GM06990 (cell line): Measurements from ENCODE around the gene RTEL1.

Source experiments
- DNase-seq: peaks from one replicate; pipeline ENCODE4 v3.0.0-alpha.2; 2011; ENCODE audit not compliant: insufficient read length; ENCODE audit errors: extremely low read depth
- H3K27me3 ChIP-seq: replicated peaks from 2 replicates; pipeline ENCODE4 v1.6.0; 2011; ENCODE audit warnings: low read length; ENCODE audit not compliant: control insufficient read depth, insufficient read depth
- H3K36me3 ChIP-seq: 2 replicates; pipeline ENCODE4 v1.5.1; 2011; ENCODE audit warnings: low read length; ENCODE audit not compliant: control insufficient read depth, insufficient read depth
- H3K4me3 ChIP-seq: replicated peaks from 2 replicates; pipeline ENCODE4 v1.5.1; 2011; ENCODE audit warnings: low read depth, mild to moderate bottlenecking, control low read depth, low read length
- TF ChIP-seq, protein P1 (sequence below): IDR thresholded peaks from 2 replicates; pipeline ENCODE4 v1.5.1; 2011; ENCODE audit warnings: low read length, control low read depth, mild to moderate bottlenecking, inconsistent platforms; ENCODE audit not compliant: insufficient read depth, poor library complexity, severe bottlenecking

RTEL1 gene, protein sequence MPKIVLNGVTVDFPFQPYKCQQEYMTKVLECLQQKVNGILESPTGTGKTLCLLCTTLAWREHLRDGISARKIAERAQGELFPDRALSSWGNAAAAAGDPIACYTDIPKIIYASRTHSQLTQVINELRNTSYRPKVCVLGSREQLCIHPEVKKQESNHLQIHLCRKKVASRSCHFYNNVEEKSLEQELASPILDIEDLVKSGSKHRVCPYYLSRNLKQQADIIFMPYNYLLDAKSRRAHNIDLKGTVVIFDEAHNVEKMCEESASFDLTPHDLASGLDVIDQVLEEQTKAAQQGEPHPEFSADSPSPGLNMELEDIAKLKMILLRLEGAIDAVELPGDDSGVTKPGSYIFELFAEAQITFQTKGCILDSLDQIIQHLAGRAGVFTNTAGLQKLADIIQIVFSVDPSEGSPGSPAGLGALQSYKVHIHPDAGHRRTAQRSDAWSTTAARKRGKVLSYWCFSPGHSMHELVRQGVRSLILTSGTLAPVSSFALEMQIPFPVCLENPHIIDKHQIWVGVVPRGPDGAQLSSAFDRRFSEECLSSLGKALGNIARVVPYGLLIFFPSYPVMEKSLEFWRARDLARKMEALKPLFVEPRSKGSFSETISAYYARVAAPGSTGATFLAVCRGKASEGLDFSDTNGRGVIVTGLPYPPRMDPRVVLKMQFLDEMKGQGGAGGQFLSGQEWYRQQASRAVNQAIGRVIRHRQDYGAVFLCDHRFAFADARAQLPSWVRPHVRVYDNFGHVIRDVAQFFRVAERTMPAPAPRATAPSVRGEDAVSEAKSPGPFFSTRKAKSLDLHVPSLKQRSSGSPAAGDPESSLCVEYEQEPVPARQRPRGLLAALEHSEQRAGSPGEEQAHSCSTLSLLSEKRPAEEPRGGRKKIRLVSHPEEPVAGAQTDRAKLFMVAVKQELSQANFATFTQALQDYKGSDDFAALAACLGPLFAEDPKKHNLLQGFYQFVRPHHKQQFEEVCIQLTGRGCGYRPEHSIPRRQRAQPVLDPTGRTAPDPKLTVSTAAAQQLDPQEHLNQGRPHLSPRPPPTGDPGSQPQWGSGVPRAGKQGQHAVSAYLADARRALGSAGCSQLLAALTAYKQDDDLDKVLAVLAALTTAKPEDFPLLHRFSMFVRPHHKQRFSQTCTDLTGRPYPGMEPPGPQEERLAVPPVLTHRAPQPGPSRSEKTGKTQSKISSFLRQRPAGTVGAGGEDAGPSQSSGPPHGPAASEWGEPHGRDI (N-terminal part only)

GRCh38 chr20:63657937-63658748 is at the start of gene RTEL1:
TSS of gene RTEL1 (plus strand) at chr20:63658312. CDS start at chr20:63659403, 1,091 bp downstream.
- Histone ChIP-seq H3K36me3 (peaks cover 16% of the 10 kb centered on the region), H3K27me3 (no peaks in the 10 kb centered on the region), H3K4me3 (peak within 1 kb of the TSS; percentile 77)
- DNase-seq = peak; percentile 96
- TF ChIP-seq, protein P1, sequence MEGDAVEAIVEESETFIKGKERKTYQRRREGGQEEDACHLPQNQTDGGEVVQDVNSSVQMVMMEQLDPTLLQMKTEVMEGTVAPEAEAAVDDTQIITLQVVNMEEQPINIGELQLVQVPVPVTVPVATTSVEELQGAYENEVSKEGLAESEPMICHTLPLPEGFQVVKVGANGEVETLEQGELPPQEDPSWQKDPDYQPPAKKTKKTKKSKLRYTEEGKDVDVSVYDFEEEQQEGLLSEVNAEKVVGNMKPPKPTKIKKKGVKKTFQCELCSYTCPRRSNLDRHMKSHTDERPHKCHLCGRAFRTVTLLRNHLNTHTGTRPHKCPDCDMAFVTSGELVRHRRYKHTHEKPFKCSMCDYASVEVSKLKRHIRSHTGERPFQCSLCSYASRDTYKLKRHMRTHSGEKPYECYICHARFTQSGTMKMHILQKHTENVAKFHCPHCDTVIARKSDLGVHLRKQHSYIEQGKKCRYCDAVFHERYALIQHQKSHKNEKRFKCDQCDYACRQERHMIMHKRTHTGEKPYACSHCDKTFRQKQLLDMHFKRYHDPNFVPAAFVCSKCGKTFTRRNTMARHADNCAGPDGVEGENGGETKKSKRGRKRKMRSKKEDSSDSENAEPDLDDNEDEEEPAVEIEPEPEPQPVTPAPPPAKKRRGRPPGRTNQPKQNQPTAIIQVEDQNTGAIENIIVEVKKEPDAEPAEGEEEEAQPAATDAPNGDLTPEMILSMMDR = no peak

DNA sequence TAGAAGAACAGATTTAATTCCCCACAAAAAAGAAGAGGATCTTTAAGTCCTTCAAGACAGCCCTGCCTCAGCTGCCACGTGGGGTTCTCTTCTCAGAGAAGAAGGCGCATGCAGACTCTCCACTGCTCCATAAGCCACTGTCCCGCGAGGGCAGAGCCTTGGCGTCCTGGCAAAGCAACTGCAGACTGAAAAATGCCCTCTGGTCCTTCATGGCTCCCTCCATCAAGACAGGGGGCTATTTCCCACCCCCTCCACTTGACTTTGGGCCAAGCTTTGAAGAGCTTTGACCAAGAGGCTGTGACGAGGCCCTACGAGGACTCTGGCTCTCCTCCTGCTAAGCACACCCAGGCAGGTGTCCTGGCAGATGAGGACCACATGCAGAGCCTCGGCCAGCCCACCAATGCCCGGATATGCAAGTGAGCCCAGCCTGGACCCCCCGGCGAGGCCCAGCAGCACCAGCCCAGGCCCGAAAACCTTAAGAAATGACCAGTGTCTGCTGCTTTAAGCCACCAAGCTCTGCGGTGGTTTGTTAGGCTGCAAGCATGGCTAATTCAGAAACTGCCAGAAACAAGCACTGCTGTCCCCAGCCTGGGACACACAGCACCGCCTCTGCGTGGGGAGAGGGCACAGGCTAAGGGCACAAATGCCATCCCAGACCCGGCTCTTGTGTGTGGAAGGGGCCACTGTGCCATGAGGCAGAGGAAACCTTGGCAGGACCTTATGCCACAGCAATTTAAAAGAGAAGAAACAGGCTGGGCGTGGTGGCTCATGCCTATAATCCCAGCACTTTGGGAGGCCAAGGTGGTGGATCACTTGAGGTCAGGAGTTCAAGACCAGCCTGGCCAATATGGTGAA is 47.3 kb upstream of the RTEL1 start:
- Histone ChIP-seq H3K4me3 (no peak overlapping the region), H3K27me3 (no peaks in the 10 kb centered on the region), H3K36me3 (peaks cover 2% of the 10 kb centered on the region)
- TF ChIP-seq, protein P1 = no peak
- no peak for DNase-seq

DNA sequence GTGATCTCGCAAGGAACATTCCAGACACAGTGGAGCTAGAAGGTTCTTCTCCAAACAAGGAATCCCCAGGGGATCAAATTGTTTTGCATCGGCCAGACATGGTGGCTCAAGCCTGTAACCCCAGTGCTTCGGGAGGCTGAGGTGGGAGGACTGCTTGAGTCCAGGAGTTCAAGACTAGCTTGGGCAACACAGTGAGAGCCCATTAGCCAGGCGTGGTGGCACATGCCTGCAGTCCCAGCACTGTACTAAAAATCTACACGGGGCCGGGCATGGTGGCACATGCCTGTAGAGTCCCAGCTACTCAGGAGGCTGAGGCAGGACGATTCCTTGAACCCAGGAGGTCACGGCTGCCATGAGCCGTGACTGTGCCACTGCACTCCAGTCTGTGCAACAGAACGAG is 46.5 kb upstream of the RTEL1 start:
- TF ChIP-seq, protein P1 = no peak
- Histone ChIP-seq H3K27me3 (no peaks in the 10 kb centered on the region), H3K4me3 (no peak overlapping the region), H3K36me3 (peaks cover 6% of the 10 kb centered on the region)
- DNase-seq = no peak

- DNase-seq = no peak
- Histone ChIP-seq H3K4me3 (no peak overlapping the region), H3K27me3 (no peaks in the 10 kb centered on the region), H3K36me3 (peaks cover 6% of the 10 kb centered on the region)
- TF ChIP-seq, protein P1 = no peak
Observed at GRCh38 chr20:63612276-63612931, 45.7 kb upstream of the RTEL1 start.
